Head of caudate nucleus (tissue), 42 donors: Measurements from ENCODE around the gene HMGCR.
"Not testable (repeated sequence)": the region's sequence is repeated elsewhere in the genome, so short reads cannot be mapped to it uniquely, and the experiment has no call there.

Source experiments
- DNase-seq, 42 donors: peaks; one replicate each; pipeline versions ENCODE4 v3.0.0 to v3.0.0-alpha.2; 2020 to 2021; ENCODE audit warnings: mixed read lengths in 7 of 42
- intact Hi-C: fragments of 100-400 bp; cut with DNase I; formaldehyde crosslinking; loops from one replicate; pipeline ENCODE4 v1.15.0; 2022

Gene HMGCR

DNA sequence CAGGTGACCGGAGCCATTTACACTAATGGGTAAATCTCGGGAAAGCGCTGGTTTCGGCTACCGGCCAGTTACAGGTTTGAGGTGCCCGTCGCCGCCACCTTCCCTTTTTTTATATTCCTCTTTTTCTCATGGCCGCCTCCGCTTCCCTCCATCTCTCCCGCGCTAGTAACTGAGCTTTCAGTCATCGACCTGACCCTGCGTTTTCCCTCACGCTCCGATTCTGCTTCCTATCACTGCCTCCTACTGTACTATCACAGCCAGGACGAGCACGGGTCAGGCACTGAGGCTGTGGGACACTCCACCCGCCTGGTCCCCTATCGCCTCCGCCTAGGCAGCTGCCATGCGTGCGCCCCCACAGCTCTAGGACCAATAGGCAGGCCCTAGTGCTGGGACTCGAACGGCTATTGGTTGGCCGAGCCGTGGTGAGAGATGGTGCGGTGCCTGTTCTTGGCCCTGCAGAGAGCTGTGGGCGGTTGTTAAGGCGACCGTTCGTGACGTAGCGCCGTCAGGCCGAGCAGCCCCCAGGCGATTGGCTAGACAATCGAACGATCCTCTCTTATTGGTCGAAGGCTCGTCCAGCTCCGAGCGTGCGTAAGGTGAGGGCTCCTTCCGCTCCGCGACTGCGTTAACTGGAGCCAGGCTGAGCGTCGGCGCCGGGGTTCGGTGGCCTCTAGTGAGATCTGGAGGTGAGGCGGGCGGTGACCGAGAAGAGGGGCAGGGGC is at the start of gene HMGCR:
HMGCR (plus strand) TSS at position 606 of the 722 bp plus-strand sequence. CDS start 5,386 bp downstream, outside the sequence.
- peak; percentile 98 to 100 (median 99) for DNase-seq
- intact Hi-C loops = loop anchor here (2.0 kb wide), 1 partner anchor 174 kb away; the partner anchor contains the start of genes CERT1 and POLK

DNA sequence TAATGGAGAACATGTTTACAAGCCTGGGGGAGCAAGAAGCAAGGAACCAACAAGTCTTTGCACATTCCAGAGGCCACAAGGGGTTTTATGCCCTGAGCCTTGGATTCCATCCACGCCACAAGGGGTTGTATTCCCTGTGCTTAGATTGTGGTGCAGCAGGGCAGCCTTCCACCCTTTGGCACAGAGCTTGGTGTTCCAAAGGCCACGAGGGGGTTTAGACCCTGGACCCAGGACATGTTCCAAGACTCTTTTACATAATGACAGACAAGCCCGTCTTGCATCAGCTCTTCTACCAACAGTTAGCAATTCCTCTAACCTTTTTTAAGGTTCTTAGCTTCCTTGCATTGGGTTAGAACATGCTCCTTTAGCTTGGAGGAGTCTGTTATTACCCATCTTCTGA is 45.2 kb upstream of the HMGCR start:
- DNase-seq = not testable (repeated sequence)

DNA sequence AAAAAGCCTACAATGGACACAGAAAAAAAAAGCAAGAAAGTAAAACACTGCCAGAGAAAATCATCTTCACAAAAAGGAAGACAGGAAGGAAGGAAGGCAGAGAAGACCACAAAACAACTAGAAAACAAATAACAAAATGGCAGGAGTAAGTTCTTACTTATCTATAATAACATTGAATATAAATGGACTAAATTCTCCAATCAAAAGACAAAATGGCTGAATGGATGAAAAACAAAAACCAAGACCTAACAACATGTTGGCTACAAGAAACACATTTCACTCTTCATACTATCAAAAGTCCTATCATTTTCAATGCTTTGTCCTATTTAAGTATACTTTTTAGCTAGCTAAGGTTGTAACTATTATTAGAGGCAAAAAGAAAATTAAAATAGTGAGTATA is 36.9 kb upstream of the HMGCR start:
- intact Hi-C loops = no loop called here
- DNase-seq = no peak

More for the DNA sequence above, 45.2 kb upstream of the HMGCR start:
- intact Hi-C loops = not testable (repeated sequence)

DNA sequence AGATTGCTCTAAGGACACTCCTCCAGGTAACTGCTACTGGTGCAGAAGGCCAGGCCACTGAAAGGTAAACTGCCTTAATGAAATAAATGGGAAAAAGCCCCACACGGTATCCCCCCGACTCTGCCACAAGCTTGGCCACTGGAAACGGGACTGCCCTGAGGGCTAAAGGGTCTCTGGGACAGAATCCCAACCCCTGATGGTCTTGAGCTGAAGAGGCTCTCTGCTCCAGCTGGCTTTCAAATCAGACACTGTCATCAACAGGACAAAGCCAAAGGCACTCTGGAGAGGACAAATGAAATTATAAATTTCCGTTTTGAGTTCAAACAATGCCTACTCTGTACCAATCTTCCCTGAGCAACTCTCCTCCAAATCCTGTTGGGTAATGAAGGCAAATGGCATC is 33.6 kb upstream of the HMGCR start:
- intact Hi-C loops = no loop called here
- no peak for DNase-seq

DNA sequence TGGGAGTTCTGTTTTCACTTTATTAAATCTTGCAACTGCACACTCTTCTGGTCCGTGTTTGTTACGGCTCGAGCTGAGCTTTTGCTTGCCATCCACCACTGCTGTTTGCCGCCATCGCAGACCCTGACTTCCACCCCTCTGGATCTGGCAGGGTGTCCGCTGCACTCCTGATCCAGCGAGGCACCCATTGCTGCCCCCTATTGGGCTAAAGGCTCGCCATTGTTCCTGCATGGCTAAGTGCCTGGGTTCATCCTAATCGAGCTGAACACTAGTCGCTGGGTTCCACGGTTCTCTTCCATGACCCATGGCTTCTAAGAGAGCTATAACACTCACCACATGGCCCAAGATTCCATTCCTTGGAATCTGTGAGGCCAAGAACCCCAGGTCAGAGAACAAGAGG is 32.5 kb upstream of the HMGCR start:
- DNase-seq, intact Hi-C loops: not testable (repeated sequence)

DNA sequence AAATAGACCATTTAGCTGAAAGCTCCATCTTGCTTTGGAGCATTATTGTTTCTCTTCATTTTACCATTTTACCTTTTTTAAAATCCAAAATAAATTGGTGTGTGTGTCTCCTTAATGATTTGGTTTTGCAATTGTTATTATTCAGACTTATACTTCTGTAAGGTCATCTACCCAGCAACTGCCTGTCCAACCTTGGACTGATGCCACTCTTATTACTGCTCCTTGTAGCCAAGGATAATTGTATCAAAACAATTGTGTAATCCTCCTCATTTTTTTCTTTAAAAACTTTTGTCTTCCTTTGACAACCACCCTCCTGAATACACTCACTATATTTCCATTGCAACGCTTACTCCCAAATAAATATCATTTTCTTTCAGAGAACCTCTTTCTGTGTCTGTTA is 30.3 kb upstream of the HMGCR start:
- intact Hi-C loops = no loop called here
- DNase-seq = no peak

DNA sequence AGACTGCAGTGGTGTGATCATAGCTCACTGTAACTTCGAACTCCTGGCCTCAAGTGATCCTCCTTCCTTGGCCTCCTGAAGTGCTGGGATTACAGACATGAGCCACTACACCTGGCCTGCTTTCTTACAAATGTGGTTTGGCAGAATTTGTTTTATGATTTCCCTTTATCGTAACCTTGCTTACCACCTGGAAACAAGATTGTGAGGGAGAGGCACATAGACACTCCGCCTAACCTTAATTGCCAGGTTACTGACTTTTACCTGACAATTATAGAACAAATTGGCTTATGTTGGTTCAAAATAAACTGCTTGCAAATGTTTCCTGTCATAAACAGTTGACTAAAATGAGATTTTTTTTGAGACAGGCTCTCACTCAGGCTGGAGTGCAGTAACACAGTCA is 26.8 kb upstream of the HMGCR start:
- no peak for DNase-seq
- intact Hi-C loops = no loop called here

DNA sequence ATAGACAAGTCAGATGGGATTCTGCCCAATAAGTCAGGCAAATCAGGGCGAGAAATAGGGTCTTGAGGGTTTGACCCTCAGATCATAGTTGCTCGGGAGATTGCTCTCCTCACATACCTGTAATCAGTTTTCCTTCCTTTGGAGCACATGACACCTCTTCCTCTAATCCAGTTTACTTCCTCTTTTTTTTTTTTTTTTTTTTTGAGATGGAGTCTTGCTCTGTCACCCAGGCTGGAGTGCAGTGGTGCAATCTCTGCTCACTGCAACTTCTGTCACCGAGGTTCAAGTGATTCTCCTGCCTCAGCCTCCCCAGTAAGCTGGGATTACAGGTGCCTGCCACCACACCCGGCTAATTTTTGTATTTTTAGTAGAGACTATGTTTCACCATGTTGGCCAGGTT is 17.9 kb upstream of the HMGCR start:
- DNase-seq, intact Hi-C loops: not testable (repeated sequence)

DNA sequence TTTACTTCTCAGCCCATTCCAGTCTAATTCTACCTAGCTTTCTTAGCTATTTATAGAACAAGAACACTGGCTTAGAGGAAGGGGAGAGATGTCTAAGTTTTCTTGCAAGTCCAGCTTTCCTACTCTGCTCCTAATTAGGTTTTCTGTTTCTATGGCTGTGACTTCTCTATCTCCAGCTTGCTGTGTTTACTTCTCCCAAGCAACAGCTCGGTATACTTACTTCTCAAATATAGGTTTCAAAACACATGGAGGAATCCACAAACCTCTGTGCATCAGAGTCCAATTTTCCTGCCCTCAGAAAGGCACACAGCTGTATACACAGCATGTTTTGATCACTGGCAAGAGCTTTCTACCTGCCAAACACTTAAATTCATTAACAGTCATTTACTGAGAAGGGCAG is 17.4 kb upstream of the HMGCR start:
- no peak for DNase-seq
- intact Hi-C loops = no loop called here

DNA sequence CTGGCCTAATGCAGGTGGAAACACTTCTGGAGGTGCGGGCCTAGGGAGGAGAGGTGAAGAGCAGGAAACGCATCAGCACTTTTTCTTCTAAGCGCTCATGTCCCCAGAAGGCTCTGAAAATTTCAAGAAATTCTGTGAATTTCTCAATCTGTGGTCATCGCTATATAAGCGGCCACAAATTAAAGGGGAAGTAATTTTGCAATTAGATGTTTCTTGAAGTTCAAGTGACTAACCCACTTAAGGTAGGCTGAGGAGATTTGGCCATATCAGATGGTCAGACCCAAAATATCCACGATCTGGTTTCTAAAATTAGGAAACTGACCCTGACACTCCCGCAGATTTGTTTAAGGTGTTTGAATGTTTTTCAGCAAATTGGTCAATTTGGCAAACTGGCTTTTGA is 16.6 kb upstream of the HMGCR start:
- no peak for DNase-seq
- intact Hi-C loops = no loop called here

DNA sequence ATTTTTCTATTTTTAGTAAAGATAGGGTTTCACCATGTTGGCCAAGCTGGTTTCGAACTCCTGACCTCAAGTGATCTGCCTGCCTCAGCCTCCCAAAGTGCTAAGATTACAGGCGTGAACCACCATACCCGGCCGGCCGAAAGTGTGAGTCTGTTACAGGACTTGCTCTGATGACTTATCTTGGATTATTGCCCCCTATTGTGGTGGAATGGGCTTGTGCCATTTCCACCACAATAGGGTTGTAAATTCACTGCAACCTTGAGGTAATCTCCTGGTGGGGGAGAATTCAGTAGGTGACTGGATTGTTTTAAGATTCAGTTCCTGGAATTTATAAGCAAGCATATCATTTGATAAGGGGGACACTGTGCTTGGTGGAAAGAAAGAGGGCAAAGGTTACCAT is 15.0 kb upstream of the HMGCR start:
- no peak for DNase-seq
- intact Hi-C loops = no loop called here

DNA sequence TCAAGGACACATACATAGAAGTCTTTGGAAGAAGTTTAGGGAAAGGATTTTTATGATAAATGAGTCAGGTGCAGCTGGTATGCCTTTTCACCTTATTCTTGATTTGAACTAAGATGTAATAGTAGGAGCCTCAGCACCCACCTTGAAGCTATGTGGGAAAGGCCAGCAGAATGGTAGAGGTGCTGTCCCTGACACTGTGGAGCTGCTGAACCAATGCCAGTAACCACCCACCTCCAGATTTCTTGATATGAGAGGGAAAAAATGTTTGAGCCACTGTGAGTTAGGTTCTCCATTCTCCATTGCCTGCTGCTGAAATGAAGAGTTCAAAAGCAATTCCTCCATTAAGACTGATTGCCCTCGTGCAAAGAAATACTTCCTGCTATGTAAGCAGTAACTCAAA is 12.2 kb upstream of the HMGCR start:
- no peak for DNase-seq
- intact Hi-C loops = no loop called here

DNA sequence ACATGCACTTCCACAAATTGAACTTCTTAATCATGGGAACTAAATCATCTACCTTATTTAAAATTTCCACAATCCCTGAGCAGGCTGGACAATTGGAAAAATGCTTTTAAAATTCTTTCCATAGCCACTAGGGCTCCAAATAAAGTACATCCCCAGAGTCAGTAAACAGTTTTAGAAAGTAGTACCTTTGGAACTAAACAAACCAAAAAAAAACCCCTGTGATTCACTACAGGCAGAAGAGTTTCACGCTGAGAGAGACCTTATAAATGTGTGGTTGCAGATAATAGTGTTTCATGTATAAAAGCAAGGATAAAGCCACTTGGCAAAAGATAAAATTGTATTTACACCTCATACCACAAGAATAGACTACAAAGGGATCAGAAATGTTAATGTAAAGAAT is 11.8 kb upstream of the HMGCR start:
- intact Hi-C loops = no loop called here
- no peak for DNase-seq

DNA sequence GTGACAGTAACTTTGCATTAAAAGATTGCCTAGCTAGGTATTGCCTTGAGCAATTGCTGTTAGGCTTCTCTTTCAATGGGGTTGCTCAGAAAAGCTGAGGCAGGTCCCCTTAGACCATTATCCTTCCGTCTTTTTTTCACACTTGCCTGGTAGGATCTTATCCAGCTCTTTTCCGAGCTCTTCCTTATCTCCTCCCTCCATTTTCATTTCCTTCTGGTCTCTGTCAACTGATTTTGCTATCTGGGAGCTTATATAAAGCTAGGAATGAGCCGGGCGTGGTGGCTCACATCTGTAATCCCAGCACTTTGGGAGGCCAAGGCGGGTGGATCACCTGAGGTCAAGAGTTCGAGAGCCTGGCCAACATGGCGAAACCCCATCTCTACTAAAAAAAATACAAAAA is 6.6 kb upstream of the HMGCR start:
- intact Hi-C loops = loop anchor here (5.0 kb wide), 1 partner anchor 93 kb away; the partner anchor contains the start of gene ANKRD31
- no peak for DNase-seq

DNA sequence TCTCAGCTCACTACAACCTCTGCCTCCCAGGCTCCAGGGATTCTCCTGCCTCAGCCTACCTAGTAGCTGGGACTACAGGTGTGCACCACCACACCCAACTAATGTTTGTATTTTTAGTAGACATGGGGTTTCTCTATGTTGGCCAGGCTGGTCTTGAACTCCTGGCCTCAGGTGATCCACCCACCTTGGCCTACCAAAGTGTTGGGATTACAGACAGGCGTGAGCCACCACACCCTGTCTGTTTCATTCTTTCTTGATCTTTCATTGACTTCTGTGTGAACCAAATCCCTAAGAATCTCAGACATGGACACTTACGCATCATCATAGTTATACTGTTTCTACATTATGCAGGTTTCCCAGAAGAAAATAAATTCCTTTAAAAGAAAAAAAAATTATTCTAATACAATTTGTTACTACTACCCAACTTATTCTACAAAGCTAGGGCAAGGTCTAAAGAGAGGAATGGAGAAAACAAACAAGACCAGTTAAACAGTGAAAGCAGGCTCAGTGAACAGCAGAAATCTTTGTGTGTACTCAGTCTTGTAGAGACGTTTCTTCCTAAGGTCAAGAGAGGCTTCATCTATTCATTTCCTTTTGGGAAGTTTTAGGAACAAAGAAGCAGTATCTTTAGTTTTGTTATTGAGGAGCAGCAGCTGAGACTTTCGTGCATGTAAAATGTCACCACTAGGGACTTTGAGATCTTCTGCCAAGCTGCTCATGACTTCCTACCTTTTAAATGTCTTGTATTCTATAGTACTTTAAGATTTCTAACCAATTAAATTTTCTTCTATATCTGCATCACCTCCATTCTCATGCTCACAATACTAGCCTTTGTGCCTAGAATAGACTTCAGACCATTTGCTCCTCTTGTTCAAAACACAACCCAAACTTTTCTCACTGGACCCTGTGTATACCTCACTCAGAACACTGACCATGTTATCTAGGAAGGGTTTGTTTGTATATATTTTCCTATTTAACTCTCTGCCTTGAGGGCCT is 5.6 kb upstream of the HMGCR start:
- intact Hi-C loops = loop anchor here (5.0 kb wide), 1 partner anchor 94 kb away; the partner anchor contains the start of gene ANKRD31
- DNase-seq = no peak

DNA sequence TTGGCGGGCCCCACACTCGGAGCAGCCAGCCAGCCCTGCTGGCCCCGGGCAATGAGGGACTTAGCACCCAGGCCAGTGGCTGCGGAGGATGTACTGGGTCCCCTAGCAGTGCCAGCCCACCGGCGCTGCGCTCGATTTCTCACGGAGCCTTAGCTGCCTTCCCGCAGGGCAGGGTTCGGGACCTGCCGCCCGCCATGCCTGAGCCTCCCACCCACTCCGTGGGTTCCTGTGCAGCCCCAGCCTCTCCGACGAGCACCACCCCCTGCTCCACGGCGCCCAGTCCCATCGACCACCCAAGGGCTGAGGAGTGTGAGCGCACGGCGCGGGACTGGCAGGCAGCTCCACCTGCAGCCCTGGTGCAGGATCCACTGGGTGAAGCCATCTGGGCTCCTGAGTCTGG is 3.3 kb upstream of the HMGCR start:
- not testable (repeated sequence) for DNase-seq
- intact Hi-C loops = loop anchor here (5.0 kb wide), 1 partner anchor 96 kb away; the partner anchor contains the start of gene ANKRD31

DNA sequence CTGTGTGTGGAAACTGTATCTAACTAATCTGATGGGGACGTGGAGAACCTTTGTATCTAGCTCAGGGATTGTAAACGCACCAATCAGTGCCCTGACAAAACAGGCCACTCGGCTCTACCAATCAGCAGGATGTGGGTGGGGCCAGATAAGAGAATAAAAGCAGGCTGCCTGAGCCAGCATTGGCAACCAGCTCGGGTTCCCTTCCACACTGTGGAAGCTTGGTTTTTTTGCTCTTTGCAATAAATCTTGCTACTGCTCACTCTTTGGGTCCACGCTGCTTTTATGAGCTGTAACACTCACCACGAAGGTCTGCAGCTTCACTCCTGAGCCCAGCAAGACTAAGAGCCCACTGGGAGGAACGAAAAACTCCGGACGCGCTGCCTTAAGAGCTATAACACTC is 2.6 kb upstream of the HMGCR start:
- not testable (repeated sequence) for DNase-seq
- intact Hi-C loops = loop anchor here (5.0 kb wide), 1 partner anchor 97 kb away; the partner anchor contains the start of gene ANKRD31

DNA sequence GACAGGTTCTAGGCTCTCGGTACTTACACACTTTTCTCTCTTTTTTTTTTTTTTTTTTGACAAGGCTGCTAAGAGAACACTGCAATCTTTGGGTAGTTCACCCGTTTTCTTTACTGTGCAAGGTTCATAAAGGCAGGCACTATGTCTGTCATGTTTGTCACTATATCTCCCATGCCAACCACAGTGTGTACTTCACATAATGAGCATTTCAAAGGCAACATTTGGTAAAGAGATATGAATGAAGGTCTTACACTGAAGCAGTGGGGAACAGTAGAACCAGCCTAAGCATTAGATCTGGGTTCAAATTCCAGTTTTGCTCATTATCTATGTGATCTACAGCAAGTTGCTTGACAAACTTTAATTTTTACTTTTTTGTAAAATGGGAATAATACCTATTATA is 1.5 kb upstream of the HMGCR start:
- intact Hi-C loops = no loop called here

DNA sequence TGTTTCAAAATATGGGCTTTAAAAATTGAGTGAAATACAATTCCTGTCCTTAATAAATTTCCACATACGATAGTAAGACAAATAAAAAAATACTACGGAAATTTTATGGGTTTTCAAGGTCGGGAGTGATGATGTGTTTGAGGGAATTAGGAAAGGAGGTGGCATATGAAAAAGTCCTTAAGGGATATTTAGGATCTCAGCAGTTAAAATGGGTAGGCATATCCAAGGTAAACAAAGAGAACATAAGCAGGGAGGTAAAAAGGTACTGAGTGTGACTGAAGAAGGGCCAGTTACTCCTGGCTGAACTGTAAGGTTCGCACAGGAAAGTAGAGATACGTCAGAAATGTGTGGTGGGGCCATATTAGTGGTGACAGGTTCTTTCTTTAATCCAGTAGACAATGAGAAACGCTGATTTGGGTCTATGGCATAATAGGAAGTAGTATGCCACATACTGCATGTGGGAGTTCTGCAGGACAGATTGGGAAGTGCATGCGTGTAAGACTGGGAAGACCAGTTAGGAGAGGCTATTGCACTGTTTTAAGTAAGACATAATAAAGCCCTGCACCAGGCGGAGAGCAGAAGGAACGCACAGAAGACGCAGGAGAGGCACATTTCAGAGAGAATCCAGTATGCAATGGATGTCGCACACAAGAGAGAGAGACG is 937 bp upstream of the HMGCR start:
- peak in 2 of 42 donors; percentile 6 to 8 for DNase-seq
- intact Hi-C loops = loop anchor here (2.0 kb wide), 1 partner anchor 175 kb away; the partner anchor contains the start of genes CERT1 and POLK

More for the DNA sequence above, 1.5 kb upstream of the HMGCR start:
- DNase-seq = no peak
